Glomerular endothelial cell (primary cell): ENCODE results near the gene MYO3B. TPM values are rescaled to one million over a fixed set of nuclear protein-coding genes. Genes with fewer than 3 reads are reported as not detected.
"Not testable (repeated sequence)": the region's sequence is repeated elsewhere in the genome, so short reads cannot be mapped to it uniquely, and the experiment has no call there.

Source experiments
- DNase-seq: peaks from one replicate; pipeline ENCODE4 v3.0.0-alpha.2; 2011; ENCODE audit warnings: low read depth, low spot score; ENCODE audit errors: extremely low read depth
- total RNA-seq: library from RNA; depleted of rRNA; stranded (reverse); fragments of >200 nt; gene quantifications from 2 replicates; pipeline ENCODE4 v1.2.3, GENCODE V29; 2015

MYO3B gene
- total RNA-seq, 1 donor from 2014 or later, result not detected

DNA sequence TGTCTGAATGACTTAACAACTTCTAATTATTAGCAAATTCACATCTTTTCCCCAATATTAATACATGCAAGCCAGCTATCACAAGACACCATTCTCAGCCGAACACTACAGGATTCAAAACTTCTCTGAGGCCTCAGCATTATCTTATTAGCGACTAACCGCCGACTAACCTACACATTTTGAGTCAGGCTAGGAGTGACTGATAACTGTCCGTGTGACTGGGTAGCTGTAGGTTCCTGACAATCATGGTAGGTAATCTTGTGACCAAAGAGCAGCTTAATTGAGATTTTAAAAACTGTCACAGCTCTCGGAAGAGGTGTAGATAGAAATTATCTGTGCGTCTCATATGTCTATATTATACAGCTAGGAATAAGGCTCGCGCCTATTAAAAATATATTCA is 493.1 kb downstream of the MYO3B start:
- no peak for DNase-seq

DNA sequence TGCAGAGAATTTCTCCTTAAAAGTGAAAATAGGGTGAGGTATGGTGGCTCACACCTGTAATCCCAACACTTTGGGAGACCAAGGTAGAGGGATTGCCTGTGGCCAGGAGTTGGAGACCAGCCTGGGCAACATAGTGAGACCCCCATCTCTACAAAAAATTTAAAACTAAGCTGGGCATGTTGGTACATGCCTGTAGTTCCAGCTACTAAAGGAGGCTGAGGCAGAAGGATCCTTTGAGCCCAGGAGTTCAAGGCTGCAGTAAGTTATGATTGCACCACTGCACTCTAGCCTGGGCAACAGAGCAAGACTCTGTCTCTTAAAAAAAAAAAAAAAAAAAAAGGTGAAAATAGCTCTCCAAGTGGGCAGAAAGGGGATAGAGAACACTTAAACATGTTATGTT is 496.3 kb downstream of the MYO3B start:
- DNase-seq, result not testable (repeated sequence)

DNA sequence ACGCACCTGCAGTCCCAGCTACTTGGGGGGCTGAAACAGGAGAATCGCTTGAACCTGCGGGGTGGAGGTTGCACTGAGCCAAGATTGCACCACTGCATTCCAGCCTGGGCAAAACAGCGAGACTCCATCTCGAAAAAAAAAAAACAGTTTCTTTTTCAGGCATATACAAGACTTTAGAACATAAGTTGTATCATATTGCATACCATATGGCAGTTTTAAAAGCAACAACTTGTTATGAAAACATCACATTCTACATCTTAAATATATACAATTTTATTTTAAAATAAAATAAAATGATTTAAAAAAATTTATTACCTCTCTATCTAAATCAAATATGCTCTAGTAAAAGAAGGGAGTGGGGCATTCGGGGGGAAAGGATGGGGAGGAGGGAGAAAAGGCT is 497.8 kb downstream of the MYO3B start:
- no peak for DNase-seq

DNA sequence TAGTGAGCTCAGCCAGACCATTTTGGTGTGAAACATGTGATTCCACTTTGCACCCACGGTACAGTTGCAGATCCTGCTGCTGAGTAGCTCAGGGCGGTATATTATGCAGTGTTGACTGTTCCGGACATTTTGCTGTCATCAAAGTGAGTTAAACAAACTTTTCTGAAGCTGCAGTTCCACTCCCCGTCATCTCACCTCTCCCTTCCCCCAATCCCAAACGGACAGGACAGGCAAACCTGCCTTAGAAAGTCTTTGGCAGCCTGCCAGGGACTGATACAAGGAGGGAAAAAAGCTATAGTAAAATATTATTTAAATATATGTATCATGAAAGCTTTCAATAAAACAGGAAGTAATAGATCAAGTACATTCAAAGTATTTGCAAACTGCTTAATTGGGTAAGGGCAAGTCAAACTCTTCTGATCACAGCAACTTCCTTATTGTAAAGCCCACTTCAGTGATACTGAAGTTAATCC is 501.7 kb downstream of the MYO3B start:
- no peak for DNase-seq

DNA sequence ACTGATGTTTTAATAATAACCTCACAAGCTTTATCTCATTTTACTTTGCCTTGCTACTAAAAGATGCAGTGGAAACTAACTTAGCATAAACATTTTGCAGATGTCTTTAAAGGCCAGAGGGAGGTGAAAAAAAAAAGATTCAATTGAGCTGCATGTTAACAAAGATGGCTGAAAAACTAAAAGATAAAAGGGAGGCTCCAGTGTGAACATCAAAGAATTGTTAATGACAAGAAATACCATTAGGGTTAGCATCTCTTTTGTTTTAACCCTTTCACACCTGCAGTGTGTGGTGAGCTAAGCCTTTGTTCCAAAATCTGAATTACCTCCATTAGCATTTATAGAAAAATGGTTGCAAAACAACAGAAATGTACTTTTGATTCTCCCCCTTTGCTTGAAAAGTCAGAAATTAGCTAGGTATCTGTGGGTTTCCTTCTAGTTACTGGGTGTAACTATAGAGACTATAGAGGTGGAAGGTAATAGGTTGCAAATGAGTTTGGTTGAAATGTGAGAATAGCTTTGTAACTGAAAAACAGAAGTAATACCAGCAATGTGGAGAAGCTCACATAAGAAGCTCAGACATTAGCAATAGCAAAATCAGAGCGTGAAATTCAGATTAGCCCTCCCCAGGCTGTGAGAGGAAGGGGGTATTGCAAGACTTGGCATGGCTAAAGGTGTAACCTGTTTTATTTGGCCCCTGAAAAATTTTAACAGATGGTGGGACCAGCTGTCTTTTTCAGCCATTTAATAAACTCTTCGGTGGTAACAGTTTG is 502.4 kb downstream of the MYO3B start:
- DNase-seq, result no peak

DNA sequence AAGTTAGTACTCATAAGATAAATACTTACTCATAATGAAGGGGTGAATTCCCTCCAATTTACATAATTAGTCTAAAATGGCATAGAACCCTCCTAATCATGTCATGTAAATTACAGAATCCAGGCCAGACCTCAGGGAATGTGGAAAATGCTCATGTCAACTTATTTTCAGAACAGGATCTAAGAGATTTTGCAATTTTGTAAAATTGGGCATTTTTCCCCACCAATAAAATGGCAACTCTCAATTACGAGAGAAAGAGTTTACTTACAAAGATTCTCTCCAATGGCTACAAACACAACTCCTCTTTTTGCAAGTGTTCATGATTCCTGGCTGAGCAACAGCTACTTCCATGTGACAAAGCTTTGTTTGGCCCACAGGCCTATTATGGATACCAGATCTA is 503.4 kb downstream of the MYO3B start:
- DNase-seq, result no peak

DNA sequence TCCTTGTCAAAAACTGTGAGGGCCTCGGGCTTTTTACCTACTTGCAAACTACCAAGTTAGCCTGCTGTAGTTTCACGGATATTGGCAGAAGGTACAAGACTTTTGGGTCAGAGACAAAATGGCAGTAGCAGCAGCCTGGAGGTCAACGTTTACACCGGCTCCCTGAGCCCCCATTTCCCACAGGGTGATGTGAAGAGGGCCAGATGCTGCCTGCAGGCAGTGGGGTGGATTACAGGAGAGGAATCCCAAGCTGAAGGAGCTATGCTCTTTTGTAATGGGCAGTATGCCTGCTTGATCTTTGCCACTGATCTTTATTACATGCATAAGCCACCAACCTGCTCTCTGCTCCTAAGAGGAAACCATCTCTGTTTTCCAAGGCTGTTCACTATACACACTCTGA is 507.6 kb downstream of the MYO3B start:
- DNase-seq, result no peak

DNA sequence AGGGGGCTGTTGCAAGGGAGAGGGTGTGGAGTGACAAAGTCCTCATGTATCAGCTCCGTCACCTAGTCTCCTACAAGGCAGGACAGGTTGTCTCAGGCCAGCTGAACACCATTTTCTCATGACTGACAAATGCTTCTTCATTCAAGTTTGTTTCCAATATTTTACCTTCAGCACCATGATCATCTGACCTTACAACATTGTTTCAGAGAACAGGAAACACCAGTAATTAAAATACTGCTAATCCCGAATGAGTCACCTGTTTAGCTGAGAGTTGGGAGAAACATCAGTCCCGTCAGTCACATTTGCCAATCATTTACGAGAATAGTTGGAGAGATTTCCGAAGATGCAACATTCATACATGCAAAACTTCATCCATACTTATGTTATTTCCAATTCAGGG is 511.5 kb downstream of the MYO3B start:
- no peak for DNase-seq

DNA sequence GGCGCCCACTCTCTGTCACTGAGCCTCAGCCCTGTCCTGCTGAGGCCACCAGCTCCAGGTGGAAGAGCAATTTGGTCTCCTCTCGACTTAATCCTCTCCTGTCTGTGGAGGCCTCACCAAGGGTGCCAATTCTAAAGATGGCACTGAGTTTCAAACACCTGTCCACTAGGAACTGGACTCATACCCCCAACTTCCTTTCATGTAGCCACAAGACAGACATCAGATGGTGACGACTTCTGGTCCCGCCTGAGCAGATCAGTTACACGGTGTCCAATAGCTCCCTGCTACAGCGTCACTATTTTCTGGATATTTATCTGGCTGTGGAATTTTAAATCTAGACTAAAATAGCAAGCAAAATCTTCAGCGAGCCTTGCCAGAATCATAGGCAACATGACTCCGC is 512.7 kb downstream of the MYO3B start:
- no peak for DNase-seq

DNA sequence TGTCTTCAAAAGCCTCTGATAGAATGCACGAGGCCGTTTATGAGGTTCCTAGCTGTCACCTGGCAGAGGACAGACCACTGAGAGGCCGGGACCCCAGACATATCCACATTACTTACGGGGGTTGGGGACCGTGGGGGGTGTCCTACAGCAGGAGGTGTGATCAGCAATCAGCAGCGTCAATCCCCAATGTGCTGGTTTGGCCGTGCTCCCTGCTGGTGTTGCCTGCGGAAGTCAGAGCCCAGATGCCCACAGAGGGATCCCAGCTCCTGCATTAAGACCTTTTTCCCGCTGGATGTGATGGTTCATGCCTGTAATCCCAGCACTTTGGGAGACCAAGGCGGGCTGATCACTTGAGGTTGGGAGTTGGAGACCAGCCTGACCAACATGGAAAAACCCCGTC is 516.4 kb downstream of the MYO3B start:
- DNase-seq, result no peak

DNA sequence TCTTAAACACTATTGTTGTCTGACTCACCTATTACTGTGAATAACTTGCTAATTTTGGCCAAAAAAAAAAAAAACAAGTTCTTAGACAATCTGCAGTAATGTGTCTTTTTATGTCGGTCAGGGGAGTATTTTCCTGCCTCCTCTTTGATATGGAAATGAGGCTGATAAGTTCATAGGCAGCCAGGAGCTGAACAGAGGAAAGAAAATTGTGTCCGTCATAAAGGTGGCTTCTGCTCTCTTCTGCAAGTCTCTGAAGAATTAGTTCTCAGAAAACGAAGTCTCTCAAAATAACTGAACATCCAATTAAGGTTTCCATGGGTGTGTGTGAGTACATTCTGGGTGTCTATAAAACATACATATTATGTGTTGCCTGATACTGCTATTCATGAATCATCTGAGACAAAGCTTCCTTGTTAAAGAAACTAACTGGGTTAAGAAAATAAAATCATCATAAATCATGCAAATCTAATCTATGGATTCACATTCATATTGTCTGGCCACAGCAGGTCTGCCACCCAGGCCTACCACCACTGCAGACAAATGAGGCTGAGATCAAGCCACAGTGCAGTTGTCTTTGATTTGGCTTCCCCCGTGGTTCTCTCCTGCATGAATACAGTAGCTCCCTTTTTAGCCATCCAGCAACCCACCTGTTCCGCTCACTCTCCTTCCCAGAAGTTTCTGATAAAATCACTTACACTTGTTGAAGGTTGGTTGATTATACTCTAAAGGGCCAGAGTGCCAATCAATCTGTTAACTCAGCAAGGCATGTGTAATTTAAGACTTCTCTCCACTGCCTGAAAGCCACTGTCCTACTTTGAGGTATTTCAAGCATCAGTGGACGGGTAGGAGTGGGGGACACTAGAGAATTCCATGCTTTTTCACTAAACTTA is 517.8 kb downstream of the MYO3B start:
- no peak for DNase-seq

DNA sequence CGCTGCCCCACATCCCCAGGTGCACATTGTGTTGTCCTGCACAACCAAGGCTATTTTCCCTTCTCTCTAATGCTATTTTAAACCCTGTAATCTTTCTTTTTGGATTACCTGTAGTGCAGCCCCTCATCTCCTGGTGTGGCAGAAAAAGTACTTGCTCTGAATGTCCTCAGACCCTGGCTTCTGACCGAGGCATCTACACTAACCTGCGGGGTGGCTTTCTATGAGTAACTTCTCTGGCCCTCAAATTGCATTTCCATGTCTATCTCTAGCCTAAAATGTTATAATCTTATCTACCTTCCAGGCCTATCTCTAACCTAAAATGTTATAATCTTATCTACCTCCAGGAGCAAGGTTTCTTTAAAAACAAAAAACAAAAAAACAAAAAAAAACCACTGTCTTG is 519.0 kb downstream of the MYO3B start:
- no peak for DNase-seq

DNA sequence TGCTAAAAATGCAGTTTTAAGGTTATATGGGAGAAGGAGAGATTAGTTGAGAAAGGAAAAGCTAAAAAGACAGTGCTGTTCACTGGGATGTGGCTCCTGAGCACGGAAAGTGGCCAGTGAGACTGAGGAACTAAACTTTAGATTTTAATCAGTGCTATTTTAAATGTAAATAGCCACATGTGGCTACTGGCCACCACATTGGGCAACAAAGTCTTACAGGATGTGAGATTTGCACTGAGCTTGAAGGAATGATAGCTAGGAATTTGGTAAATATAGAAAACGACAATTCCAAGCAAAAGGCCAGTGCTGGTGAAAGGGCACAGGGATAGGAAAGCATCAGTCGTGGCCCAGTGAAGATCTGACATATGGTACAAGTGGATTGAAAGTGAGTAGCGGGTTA is 523.1 kb downstream of the MYO3B start:
- DNase-seq, result no peak

DNA sequence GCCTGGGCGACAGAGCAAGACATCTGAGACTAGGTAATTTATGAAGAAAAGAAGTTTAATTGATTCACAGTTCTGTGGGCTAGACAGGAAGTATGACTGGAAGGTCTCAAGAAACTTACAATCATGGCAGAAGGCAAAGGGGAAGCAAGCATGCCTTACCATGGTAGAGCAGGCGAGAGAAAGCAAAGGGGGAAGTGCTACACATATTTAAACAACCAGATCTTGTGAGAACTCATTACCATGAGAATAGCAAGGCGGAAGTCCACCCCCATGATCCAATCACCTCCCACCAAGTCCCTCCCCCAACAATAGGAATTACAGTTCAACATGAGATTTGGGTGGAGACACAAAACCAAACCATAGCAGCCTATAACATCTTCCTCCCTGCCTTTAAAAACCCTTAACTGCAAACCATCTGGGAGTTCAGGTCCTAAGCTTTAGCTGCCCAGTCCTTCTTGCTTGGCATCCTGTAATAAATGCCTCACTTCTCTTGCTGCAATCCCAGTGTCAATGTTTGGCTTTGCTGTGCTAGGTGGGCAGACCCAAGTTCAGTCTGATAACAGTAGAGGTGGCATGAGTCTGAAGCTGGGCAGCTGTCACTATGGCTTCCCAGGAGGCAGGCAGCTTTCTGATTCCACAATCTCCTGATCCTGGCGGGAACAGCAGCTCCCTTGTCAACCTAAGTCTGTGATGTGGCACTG is 526.0 kb downstream of the MYO3B start:
- no peak for DNase-seq
